Stimulated activated CD4-positive, alpha-beta T cell treated with anti-CD3 and anti-CD28 coated beads, Interleukin-1b, Interleukin-23, amount 100 ng/mL, for 1 hour (primary cell): Measurements from ENCODE around the gene GTF2I.
"Not testable (repeated sequence)": the region's sequence is repeated elsewhere in the genome, so short reads cannot be mapped to it uniquely, and the experiment has no call there.

Experiments used
- DNase-seq, 2 donors: peaks; one replicate each; pipeline ENCODE4 v3.0.0-alpha.2; 2020; ENCODE audit warnings: low read depth in 2 of 2

Gene GTF2I

DNA sequence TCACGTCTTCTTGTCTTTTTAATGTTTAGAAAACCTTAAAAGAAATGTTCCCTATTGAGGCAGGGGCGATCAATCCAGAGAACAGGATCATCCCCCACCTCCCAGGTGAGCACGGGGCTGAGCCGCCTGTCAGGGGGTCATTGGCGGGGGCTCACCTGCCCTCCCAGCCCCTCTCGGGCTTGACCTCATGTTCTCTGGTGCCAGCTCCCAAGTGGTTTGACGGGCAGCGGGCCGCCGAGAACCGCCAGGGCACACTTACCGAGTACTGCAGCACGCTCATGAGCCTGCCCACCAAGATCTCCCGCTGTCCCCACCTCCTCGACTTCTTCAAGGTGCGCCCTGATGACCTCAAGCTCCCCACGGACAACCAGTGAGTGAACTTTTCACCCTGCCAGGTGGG, 121.5 kb downstream of the GTF2I start:
- not testable (repeated sequence) for DNase-seq

DNA sequence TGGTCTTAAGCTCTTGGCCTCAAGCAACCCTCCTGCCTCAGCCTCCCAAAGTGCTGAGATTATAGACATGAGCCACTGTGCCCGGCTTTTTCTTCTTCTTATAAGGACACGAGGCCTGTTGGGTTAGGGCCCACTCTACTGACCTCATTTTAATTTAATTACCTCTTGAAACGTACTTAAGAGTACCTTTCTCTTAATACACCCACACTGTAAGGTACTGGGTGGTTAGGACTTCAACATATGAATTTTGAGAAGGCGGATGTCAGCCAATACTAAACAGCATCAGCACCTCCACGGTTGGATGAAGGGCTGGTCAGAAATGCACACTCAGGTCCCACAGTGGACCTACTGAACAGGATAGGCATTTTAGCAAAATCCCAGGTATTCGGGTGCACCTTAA, 124.2 kb downstream of the GTF2I start:
- DNase-seq: not testable (repeated sequence)

DNA sequence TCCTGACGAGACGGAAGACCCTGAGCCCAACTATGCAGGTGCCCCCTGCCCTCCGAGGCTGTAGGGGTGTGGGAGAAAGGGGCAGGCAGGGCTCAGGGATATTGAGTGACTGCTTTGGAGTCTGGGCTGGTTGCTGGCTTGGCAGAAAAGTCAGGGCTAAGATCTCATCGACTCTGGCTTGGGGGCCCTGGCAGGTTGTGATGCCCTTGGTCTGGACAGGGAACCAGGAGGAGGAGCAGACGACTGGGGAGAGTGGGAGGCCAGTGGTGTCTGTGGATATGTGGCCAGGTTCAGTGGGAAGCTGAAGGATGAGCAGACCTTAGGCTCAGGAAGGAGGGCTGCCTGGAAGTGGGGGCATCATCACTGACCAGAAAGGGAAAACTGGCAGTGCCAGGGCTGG, 126.1 kb downstream of the GTF2I start:
- DNase-seq: not testable (repeated sequence)

DNA sequence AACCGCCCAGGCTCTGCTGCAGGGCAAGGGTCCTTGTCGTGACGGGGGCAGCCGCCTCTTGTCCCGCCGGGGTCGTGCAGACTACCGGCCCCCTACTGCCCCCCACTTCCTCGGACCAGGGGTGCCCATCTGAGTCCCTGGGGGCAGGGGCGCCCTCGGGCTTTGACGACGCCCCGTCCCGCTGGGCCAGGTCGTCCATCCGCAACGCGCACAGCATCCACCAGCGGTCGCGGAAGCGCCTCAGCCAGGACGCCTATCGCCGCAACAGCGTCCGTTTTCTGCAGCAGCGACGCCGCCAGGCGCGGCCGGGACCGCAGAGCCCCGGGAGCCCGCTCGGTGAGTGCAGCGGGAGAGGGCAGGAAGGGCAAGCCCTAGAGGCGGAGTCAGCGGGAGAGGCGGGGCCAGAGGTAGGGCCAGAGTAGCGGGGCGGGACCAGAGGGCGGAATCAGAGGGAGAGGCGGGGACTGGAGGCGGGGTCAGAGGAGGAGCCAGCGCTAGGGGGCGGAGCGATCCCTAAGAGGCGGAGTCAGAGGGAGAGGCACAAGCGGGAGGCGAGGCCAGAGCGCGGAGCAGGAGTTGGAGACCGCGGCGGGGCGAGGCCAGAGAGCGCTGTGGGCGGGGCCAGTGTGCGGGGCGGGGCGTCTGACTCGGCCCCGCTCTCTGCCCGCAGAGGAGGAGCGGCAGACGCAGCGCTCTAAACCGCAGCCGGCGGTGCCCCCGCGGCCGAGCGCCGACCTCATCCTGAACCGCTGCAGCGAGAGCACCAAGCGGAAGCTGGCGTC, 131.0 kb downstream of the GTF2I start:
- DNase-seq: peak; percentile 90 to 97

DNA sequence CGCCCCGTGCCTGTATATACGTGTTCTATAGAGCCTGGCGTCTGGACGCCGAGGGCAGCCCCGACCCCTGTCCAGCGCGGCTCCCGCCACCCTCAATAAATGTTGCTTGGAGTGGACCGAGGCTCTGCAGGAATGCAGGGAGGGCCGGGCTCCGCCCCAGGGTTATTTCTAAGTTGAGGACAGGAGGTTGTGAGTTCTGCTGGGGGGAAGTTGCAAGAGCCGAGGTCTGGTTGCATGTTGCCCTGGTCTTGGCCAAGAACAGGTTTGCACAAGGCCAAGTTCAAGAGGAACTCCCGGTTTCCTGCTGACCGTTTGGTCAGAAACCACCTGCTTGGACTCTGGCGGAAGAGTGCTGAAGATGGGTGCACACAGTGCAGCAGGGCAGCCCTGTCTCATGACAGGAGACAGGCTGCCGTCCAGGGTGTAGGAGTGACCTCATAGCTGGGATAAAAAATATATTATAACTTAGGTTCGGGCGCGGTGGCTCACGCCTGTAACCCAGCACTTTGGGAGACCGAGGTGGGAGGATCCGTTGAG, 131.8 kb downstream of the GTF2I start:
- DNase-seq: not testable (repeated sequence)

DNA sequence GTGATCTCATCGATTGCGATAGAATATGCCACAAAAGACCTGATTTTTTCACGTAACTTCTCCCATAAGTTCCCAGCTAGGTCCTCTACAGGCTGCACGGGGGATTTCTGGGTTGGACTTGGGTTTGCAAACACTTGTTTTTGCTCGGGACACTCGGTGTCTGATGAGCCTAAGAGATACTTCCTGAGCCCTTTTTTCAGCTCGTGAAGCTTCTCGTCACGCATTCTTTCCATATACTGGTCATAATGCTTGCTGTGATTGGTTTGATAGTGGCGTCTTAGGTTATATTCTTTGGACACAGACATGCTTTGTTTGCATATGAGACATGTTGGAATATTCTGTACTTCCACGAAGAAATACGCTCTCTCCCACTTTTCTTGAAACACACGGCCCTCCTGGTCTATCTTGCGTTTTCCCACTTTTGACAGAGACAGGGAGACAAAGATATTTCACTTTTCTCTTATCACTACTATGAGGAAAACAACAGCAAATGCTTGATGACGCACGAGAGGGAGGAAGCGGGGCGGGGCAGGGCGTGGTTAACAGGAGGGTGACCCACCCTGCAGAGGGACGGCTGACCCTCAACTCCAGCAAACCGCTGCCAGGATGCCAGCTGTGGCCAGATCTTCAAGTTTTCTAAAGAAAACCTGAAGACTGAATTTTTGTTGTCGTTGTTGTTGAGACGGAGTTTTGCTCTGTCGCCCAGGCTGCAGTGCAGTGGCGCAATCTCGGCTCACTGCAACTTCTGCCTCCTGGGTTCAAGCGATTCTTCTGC, 140.5 kb downstream of the GTF2I start:
- not testable (repeated sequence) for DNase-seq

DNA sequence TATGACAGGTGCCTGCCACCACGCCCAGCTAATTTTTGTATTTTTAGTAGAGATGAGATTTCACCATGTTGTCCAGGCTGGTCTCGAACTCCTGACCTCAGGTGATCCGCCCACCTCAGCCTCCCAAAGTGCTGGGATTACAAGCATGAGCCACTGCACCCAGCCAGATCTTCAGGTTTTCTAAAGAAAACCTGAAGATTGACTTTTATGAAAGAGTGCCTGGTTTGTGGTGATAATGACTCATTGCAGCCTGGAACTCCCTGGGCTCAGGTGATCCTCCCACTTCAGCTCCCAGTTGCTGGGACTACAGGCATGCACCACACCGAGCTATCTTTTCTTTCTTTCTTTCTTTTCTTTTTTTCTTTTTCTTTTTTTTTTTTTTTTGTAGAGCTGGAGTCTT, 141.1 kb downstream of the GTF2I start:
- DNase-seq: not testable (repeated sequence)
